Panc1 (cell line): ENCODE data around the gene MS4A18. TPM values are rescaled to one million over a fixed set of nuclear protein-coding genes. Genes with fewer than 3 reads are reported as not detected.

Source experiments
- ATAC-seq: fragments of 200-7000 bp; cut with Tn5 transposase; 2 replicates; pipeline ENCODE4 v1.9.1; 2020; ENCODE audit warnings: mild to moderate bottlenecking, moderate library complexity
- BruUV-seq: library from RNA; stranded (reverse); fragments of 400-500 nt; replicated peaks from 2 replicates; lab custom pipeline; 2021; lab: Mats Ljungman, UMichigan
- CTCF ChIA-PET: fragments of 300-600 bp; sonication (Branson Sonifier 250); formaldehyde crosslinking; loops from one replicate; lab custom pipeline; 2022; ENCODE audit warnings: antibody characterized with exemption; lab: Charles Lee
- POLR2A ChIA-PET: fragments of 300-600 bp; sonication (Branson Sonifier 250); formaldehyde crosslinking; loops from one replicate; lab custom pipeline; 2022; ENCODE audit warnings: antibody characterized with exemption; lab: Charles Lee
- DNase-seq: peaks from one replicate; pipeline ENCODE4 v3.0.0-alpha.2; 2010; ENCODE audit warnings: low read depth, low spot score
- H3K27ac ChIP-seq: 2 replicates; pipeline ENCODE4 v1.5.1; 2011; ENCODE audit warnings: mild to moderate bottlenecking, low read length, inconsistent platforms
- H3K27me3 ChIP-seq: fragments of 200-500 bp; sonication (Bioruptor generic); 2 replicates; pipeline ENCODE4 v1.6.0; 2014; ENCODE audit warnings: low read length, inconsistent platforms; ENCODE audit not compliant: control insufficient read depth, insufficient read depth
- H3K36me3 ChIP-seq: fragments of 200-500 bp; sonication (Bioruptor generic); 2 replicates; pipeline ENCODE4 v1.5.1; 2014; ENCODE audit warnings: inconsistent platforms, mild to moderate bottlenecking, low read length, moderate library complexity; ENCODE audit not compliant: control insufficient read depth, insufficient read depth
- H3K4me1 ChIP-seq: 2 replicates; pipeline ENCODE4 v1.5.1; 2011; ENCODE audit warnings: inconsistent platforms, mild to moderate bottlenecking, low read length, moderate library complexity; ENCODE audit not compliant: control insufficient read depth, insufficient read depth
- H3K4me3 ChIP-seq, 2 experiments: 2 replicates each; pipeline ENCODE4 v1.5.1; 2011 to 2012; ENCODE audit warnings: low read depth in 2 of 2, low read length in 2 of 2, mild to moderate bottlenecking in 2 of 2, inconsistent platforms in 1 of 2, moderate library complexity in 1 of 2
- H3K9me3 ChIP-seq: fragments of 200-500 bp; sonication (Bioruptor generic); 2 replicates; pipeline ENCODE4 v1.5.1; 2014; ENCODE audit warnings: low read depth, mild to moderate bottlenecking, inconsistent platforms, low read length, moderate library complexity; ENCODE audit not compliant: control insufficient read depth, insufficient read depth
- POLR2AphosphoS5 ChIP-seq: IDR thresholded peaks from 2 replicates; pipeline ENCODE4 v1.6.1; 2012; ENCODE audit warnings: mild to moderate bottlenecking, low read depth, low read length, moderate library complexity
- REST ChIP-seq, 2 experiments: IDR thresholded peaks; 2 replicates each; pipeline ENCODE4 v1.6.1; 2011 to 2012; ENCODE audit warnings: low read depth in 2 of 2, control low read depth in 1 of 2, low read length in 1 of 2, mild to moderate bottlenecking in 1 of 2, moderate library complexity in 1 of 2; ENCODE audit not compliant: insufficient read depth in 1 of 2
- SIN3A ChIP-seq: IDR thresholded peaks from 2 replicates; pipeline ENCODE4 v1.6.1; 2012; ENCODE audit warnings: low read depth, mild to moderate bottlenecking, low read length, moderate library complexity, borderline replicate concordance; ENCODE audit not compliant: insufficient read depth
- TCF7L2 ChIP-seq: IDR thresholded peaks from 2 replicates; pipeline ENCODE4 v1.6.1; 2011; ENCODE audit warnings: mild to moderate bottlenecking, low read depth, low read length, inconsistent platforms
- in situ Hi-C: cut with HindIII; loops from 2 replicates; pipeline ENCODE4 v1.10.0; 2016; ENCODE audit warnings: low sequenced_read_pairs, low pct_unique_long_range_greater_than_20kb
- intact Hi-C: fragments of 100-400 bp; cut with micrococcal nuclease; formaldehyde crosslinking; loops from one replicate; pipeline ENCODE4 v1.10.0; 2022; ENCODE audit not compliant: unreplicated experiment
- total RNA-seq: library from RNA; stranded (reverse); gene quantifications from one replicate; pipeline ENCODE4 v1.2.1, GENCODE V29; 2021; ENCODE audit not compliant: unreplicated experiment
- TF ChIP-seq, protein P1 (sequence below): fragments of 450-650 bp; IDR thresholded peaks from 2 replicates; pipeline ENCODE4 v1.5.1; 2017; ENCODE audit warnings: mild to moderate bottlenecking

The MS4A18 gene
- total RNA-seq, 1 experiment from 2014 or later, result not detected

- TF ChIP-seq POLR2AphosphoS5 (no peak), TCF7L2 (no peak), SIN3A (no peak), REST (IDR thresholded peaks at IDR 0.05; ENCODE audit: insufficient read depth in 1 of 2, low read depth in 2 of 2, low read length in 1 of 2) (no peak)
- TF ChIP-seq, protein P1, sequence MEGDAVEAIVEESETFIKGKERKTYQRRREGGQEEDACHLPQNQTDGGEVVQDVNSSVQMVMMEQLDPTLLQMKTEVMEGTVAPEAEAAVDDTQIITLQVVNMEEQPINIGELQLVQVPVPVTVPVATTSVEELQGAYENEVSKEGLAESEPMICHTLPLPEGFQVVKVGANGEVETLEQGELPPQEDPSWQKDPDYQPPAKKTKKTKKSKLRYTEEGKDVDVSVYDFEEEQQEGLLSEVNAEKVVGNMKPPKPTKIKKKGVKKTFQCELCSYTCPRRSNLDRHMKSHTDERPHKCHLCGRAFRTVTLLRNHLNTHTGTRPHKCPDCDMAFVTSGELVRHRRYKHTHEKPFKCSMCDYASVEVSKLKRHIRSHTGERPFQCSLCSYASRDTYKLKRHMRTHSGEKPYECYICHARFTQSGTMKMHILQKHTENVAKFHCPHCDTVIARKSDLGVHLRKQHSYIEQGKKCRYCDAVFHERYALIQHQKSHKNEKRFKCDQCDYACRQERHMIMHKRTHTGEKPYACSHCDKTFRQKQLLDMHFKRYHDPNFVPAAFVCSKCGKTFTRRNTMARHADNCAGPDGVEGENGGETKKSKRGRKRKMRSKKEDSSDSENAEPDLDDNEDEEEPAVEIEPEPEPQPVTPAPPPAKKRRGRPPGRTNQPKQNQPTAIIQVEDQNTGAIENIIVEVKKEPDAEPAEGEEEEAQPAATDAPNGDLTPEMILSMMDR, result no peak
- Histone ChIP-seq H3K27me3 (no peaks in the 10 kb centered on the region), H3K4me1 (no peaks in the 10 kb centered on the region), H3K36me3 (no peaks in the 10 kb centered on the region), H3K27ac (no peak overlapping the region), H3K9me3 (no peaks in the 10 kb centered on the region), H3K4me3 (no peak overlapping the region)
- no peak for ATAC-seq
- intact Hi-C loops, result no loop called here
- ChIA-PET CTCF (no interaction called here), POLR2A (no interaction called here)
- no peak for DNase-seq
- no TSS peak for BruUV-seq
- in situ Hi-C loops, result no loop called here
These were observed 59.4 kb downstream of the MS4A18 start for GRCh38 chr11:60783911-60784310.

DNA sequence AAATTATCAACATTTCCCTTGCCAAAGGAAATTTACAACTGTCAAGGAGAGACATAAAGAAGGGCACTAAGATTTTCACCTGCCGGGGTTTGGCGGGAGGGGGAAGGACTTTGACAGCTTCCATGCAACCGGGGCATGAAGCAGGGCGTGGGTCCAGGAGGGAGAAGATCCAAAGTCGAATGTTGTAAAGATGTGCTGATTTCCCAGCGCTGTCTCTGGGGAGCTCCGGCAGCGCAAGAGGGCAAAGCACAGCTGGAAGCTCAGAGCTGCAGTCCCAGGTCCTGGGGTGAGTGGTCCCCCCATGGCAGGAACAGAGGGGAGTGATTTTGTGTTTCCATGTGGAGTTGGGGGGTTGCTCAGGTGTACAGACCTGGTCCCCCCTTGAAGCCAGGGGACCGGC, 60.6 kb downstream of the MS4A18 start, which contains the start of gene MS4A10:
Gene MS4A10, plus strand, starts transcription at position 198 of the 400 bp plus-strand sequence. CDS start 5,003 bp downstream, outside the sequence.
- in situ Hi-C loops (no loop called here), intact Hi-C loops (no loop called here)
- H3K4me3 ChIP-seq, result no peak within 1 kb of the TSS
- no peaks in the 10 kb centered on the region for H3K9me3 ChIP-seq
- ChIA-PET CTCF (interaction anchor here (0.7 kb wide), 1 partner anchor 46 kb away, joined by 3 read pairs; no protein-coding TSS in a partner anchor), POLR2A (no interaction called here)
- no peaks in the 10 kb centered on the region for H3K4me1 ChIP-seq
- TF ChIP-seq, protein P1, result no peak
- TF ChIP-seq REST (IDR thresholded peaks at IDR 0.05; ENCODE audit: insufficient read depth in 1 of 2, low read depth in 2 of 2, low read length in 1 of 2) (no peak), POLR2AphosphoS5 (no peak), TCF7L2 (no peak), SIN3A (no peak)
- H3K27me3 ChIP-seq, result no peaks in the 10 kb centered on the region
- H3K36me3 ChIP-seq, result no peaks in the 10 kb centered on the region
- ATAC-seq, result no peak
- DNase-seq, result no peak
- BruUV-seq, result no TSS peak
- no peak within 1 kb of the TSS for H3K27ac ChIP-seq
